AG04450 (cell line): ENCODE results near the gene UBE2D2. TPM values are rescaled to one million over a fixed set of nuclear protein-coding genes. Genes with fewer than 3 reads are reported as not detected.
A peak's percentile ranks its signal among the peaks of the same experiment; 100 is the strongest.
"Not testable (repeated sequence)": the region's sequence is repeated elsewhere in the genome, so short reads cannot be mapped to it uniquely, and the experiment has no call there.

Source experiments
- CTCF ChIA-PET: fragments of 300-600, 350-600 bp; formaldehyde crosslinking; extraction: SDS; loops from one replicate; lab custom pipeline; 2022; ENCODE audit warnings: antibody characterized with exemption, inconsistent platforms; lab: Charles Lee
- POLR2A ChIA-PET: fragments of 350-600 bp; formaldehyde crosslinking; extraction: SDS; loops from one replicate; lab custom pipeline; 2021; ENCODE audit warnings: antibody characterized with exemption, inconsistent platforms; lab: Yijun Ruan, JAX
- DNase-seq: peaks from one replicate; pipeline ENCODE4 v3.0.0-alpha.2; 2011; ENCODE audit warnings: low read depth, low spot score
- H3K27ac ChIP-seq: one replicate; pipeline ENCODE4 v1.5.1; 2012; ENCODE audit warnings: low read depth, low read length, control low read depth
- H3K27me3 ChIP-seq: one replicate; pipeline ENCODE4 v1.6.0; 2012; ENCODE audit warnings: low read length; ENCODE audit not compliant: control insufficient read depth, insufficient read depth
- H3K4me3 ChIP-seq: 2 replicates; pipeline ENCODE4 v1.5.1; 2011; ENCODE audit warnings: mild to moderate bottlenecking, low read depth, low read length, control low read depth
- H3K9me3 ChIP-seq: 2 replicates; pipeline ENCODE4 v1.5.1; 2012; ENCODE audit warnings: low read length; ENCODE audit not compliant: control insufficient read depth, insufficient read depth
- polyA plus RNA-seq: library from polyadenylated mRNA; depleted of rRNA; stranded (reverse); fragments of >200 nt; gene quantifications from 2 replicates; pipeline ENCODE4 v1.2.3, GENCODE V29; 2011
- TF ChIP-seq, protein P1 (sequence below): IDR thresholded peaks from 2 replicates; pipeline ENCODE4 v1.5.1; 2011; ENCODE audit warnings: low read depth, low read length, control low read depth, inconsistent platforms

UBE2D2 gene
- polyA plus RNA-seq, 1 experiment = 60.9 TPM

DNA sequence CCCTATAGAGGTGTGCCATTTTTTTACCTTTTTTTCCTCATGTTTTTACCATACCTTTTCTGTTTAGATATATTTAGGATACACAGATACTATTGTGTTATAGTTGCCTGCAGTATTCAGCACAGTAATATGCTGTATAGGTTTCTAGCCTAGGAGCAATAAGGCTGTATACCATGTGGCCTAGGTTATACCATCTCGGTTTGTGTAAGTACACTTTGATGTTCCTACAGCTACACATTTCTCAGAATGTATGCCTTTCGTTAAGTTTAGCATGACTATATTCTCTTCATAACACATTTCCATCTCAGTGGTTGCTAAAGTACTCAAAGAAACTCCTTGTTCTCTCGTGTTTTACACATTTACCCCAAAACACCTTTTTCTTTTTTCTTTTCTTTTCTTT, 23.0 kb downstream of the UBE2D2 start:
- CTCF ChIA-PET = interaction anchor here (0.6 kb wide), 1 partner anchor 22 kb away, joined by 4 read pairs; no protein-coding TSS in a partner anchor

DNA sequence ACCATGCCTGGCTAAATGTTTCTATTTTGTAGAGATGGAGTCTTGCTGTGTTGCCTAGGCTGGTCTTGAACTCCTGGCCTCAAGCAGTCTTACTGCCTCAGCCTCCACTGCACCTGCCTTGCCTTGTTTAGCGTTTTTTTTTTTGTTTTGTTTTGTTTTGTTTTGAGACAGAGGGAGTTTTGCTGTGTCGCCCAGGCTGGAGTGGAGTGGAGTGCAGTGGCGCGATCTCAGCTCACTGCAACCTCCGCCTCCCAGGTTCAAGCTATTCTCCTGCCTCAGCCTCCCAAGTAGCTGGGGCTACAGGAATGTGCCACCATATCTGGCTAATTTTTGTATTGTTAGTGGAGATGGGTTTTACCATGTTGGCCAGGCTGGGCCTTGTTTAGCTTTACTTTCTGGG, 27.0 kb downstream of the UBE2D2 start:
- H3K27me3 ChIP-seq, H3K9me3 ChIP-seq, DNase-seq, H3K4me3 ChIP-seq, H3K27ac ChIP-seq: not testable (repeated sequence)
- CTCF ChIA-PET = interaction anchor here (1.2 kb wide), 1 partner anchor 166 kb away, joined by 4 read pairs; no protein-coding TSS in a partner anchor
- POLR2A ChIA-PET = interaction anchor here (1.0 kb wide), 1 partner anchor 27 kb away, joined by 4 read pairs; the partner anchor contains the start of gene UBE2D2

More for the DNA sequence above, 23.0 kb downstream of the UBE2D2 start:
- TF ChIP-seq, protein P1, sequence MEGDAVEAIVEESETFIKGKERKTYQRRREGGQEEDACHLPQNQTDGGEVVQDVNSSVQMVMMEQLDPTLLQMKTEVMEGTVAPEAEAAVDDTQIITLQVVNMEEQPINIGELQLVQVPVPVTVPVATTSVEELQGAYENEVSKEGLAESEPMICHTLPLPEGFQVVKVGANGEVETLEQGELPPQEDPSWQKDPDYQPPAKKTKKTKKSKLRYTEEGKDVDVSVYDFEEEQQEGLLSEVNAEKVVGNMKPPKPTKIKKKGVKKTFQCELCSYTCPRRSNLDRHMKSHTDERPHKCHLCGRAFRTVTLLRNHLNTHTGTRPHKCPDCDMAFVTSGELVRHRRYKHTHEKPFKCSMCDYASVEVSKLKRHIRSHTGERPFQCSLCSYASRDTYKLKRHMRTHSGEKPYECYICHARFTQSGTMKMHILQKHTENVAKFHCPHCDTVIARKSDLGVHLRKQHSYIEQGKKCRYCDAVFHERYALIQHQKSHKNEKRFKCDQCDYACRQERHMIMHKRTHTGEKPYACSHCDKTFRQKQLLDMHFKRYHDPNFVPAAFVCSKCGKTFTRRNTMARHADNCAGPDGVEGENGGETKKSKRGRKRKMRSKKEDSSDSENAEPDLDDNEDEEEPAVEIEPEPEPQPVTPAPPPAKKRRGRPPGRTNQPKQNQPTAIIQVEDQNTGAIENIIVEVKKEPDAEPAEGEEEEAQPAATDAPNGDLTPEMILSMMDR = no peak
- Histone ChIP-seq H3K9me3 (0 out of 2 replicates have a peak, but pooled peaks cover 3% of the 10 kb centered on the region), H3K4me3 (no peak overlapping the region), H3K27me3 (no peaks in the 10 kb centered on the region), H3K27ac (no peak overlapping the region)
- POLR2A ChIA-PET = no interaction called here
- no peak for DNase-seq

DNA sequence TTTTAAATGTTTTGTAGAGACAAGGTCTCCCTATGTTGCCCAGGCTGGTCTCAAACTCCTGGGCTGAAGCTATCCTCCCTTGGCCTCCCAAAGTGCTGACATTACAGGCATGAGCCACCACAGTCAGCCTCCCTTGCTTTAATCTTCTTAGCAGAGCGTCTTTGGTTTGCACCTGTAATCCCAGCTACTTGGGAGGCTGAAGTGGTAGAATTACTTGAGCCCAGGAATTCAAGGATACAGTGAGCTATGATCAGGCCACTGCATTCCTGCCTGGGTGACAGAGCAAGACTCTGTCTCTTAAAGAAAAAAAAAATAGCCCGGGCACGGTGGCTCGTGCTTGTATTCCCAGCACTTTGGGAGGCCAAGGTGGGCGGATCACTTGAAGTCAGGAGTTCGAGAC, 27.8 kb downstream of the UBE2D2 start:
- Histone ChIP-seq H3K4me3 (no peak overlapping the region), H3K27ac (no peak overlapping the region), H3K9me3 (no peaks in the 10 kb centered on the region), H3K27me3 (no peaks in the 10 kb centered on the region)
- no peak for DNase-seq
- CTCF ChIA-PET = interaction anchor here (0.5 to 1.2 kb wide), 3 partner anchors 17 to 167 kb away, joined by 3 to 4 read pairs (median 3); no protein-coding TSS in a partner anchor
- POLR2A ChIA-PET = interaction anchor here (1.0 kb wide), 1 partner anchor 28 kb away, joined by 4 read pairs; the partner anchor contains the start of gene UBE2D2
- TF ChIP-seq, protein P1 = no peak

DNA sequence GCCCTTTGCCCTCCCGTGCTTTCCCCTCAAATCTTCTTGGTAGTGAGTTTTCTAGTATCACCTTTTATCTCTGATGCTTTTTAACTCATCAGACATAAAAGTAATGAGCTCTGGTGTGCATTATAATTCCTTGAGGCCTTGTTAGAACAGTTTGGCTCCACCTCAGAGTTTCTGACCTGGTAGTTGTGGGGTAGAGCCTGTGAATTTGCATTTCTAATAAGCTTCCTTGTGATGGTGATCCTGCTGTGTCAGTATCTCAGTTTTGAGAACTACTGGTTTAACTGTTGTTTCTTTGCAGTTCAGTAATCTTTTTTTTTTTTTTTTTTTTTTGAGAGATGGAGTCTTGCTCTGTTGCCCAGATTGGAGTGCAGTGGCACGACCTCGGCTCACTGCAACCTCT, 31.1 kb downstream of the UBE2D2 start:
- no peak for DNase-seq
- Histone ChIP-seq H3K9me3 (no peaks in the 10 kb centered on the region), H3K27ac (peak overlapping the region; percentile 21), H3K4me3 (no peak overlapping the region), H3K27me3 (no peaks in the 10 kb centered on the region)
- POLR2A ChIA-PET = interaction anchor here (0.6 to 0.7 kb wide), 2 partner anchors 12 to 295 kb away, joined by 3 read pairs; no protein-coding TSS in a partner anchor
- TF ChIP-seq, protein P1 = no peak
- CTCF ChIA-PET = interaction anchor here (0.6 to 2.9 kb wide), 4 partner anchors 18 to 117 kb away, joined by 4 to 8 read pairs (median 6); no protein-coding TSS in a partner anchor

DNA sequence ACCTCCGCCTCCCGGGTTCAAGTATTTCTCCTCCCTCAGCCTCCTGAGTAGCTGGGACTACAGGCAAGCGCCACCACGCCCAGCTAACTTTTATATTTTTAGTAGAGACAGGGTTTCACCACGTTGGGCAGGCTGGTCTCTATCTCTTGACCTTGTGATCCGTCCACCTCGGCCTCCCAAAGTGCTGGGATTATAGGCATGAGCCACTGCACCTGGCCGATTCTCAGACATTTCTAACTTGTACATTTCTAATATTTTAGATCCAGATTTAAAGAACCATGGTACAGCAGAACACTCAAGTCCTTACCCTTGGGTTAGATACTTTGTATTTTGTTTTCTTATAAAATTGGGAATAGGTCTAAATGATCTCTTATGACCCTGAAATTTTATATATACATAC, 31.9 kb downstream of the UBE2D2 start:
- ChIA-PET CTCF (interaction anchor here (2.9 kb wide), 1 partner anchor 40 kb away, joined by 6 read pairs; no protein-coding TSS in a partner anchor), POLR2A (interaction anchor here (0.7 kb wide), 1 partner anchor 296 kb away, joined by 3 read pairs; no protein-coding TSS in a partner anchor)
- not testable (repeated sequence) for DNase-seq, H3K4me3 ChIP-seq, H3K9me3 ChIP-seq, H3K27me3 ChIP-seq, H3K27ac ChIP-seq

DNA sequence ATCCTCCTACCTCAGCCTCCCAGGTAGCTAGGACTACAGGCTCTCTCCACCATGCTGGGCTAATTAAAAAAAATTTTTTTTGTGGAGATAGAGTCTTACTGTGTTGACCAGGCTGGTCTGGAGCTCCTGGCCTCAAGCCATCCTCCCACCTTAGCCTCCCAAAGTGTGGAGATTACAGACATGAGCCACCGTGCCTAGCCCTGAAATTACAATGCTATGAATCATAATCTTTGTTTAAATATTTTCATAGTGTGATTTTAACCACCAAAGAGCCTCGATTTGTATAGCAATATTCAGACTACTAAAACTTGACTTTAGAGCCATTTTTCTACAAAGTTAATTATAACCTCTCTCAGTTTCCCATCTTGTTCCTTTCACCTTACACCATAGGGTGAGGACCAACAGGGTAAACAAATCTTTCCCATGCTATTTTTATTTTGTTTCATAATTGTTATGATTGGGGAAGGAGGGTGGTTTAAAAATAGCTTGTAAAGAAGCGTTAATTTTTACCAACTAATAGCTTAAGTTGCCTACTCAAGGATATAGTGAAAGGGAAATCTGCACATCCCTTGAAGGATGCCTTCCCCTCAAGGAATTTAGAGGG, 32.7 kb downstream of the UBE2D2 start:
- CTCF ChIA-PET = interaction anchor here (0.6 to 2.9 kb wide), 5 partner anchors 8 to 40 kb away, joined by 3 to 6 read pairs (median 4); no protein-coding TSS in a partner anchor
- H3K27ac ChIP-seq = no peak overlapping the region
- TF ChIP-seq, protein P1 = no peak
- H3K27me3 ChIP-seq = no peaks in the 10 kb centered on the region
- POLR2A ChIA-PET = no interaction called here
- DNase-seq = peak; percentile 29
- no peak overlapping the region for H3K4me3 ChIP-seq
- H3K9me3 ChIP-seq = no peaks in the 10 kb centered on the region
